Epidermal melanocyte (primary cell): ENCODE results near the gene ZNF557.

Experiments used
- DNase-seq: peaks from one replicate; pipeline ENCODE4 v3.0.0; 2011; ENCODE audit warnings: low spot score; ENCODE audit not compliant: insufficient read length

Gene ZNF557

DNA sequence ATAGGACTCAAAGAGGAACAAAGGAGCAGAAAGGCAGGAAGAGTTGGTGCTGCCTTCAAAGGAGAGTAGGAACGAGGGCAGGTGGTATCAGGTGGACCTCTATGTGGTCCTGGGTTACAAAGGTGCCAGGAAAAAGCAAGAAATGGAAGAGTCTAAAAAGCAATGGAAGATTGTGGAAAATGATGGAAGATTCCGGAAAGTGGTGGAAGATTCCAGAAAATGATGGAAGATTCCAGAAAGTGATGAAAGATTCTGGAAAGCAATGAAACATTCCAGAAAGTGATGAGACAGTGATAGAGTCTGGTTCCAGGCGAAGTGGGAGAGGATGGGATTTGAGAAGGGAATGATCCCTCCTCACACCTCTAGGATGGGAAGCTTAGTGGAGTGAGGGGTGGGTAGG is 55.3 kb downstream of the ZNF557 start:
- no peak for DNase-seq

- no peak for DNase-seq
Observed at GRCh38 chr19:7125221-7125620, 55.7 kb downstream of the ZNF557 start.

GRCh38 chr19:7126132-7126531 is 56.6 kb downstream of the ZNF557 start:
- DNase-seq = no peak

GRCh38 chr19:7130043-7130442 is 60.5 kb downstream of the ZNF557 start:
- no peak for DNase-seq

DNA sequence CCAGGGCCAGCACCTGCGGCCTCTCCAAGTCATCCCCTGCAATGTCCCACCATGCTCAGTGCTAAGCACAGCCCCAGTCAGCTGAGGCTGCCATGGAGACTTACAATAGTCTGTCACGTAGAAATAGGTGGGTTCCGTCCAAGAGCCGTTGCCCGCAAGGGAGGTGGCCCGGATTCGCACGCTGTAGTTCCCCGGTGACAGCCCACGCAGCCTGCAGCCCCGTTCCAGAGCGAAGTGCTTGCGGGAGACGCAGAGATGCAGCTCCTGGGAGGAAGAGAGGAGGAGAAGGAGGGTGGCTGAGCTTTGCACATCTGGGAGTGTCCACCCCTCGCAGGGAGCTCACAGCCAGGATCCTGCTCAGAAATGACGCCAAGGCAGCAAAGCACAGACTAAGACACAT is 62.6 kb downstream of the ZNF557 start:
- DNase-seq = no peak

DNA sequence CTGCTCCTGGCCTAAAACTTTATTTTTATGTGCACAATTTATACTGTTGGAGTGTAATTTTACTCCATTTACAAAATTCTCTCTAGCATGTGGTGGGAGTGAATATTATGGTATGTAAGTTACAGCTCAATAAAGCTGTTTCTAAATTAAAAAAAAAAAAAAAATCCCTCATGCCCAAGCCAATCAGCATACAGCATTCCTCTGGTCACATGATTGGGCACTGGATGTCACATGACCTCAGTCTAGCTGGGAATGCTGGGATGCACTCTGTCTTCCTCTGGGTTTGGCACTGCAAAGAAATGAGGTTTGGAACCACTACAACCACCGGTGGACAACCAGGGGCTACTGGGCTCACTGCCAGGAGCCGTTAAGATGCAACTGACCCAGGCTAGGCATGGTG is 67.6 kb downstream of the ZNF557 start:
- DNase-seq = no peak
